K562 (cell line): ENCODE measurements around the gene PAQR8. TPM values are rescaled to one million over a fixed set of nuclear protein-coding genes. Genes with fewer than 3 reads are reported as not detected.

Experiments used
- ATAC-seq: fragments of 200-7000 bp; cut with Tn5 transposase; 3 replicates; pipeline ENCODE4 v1.9.1; 2020; ENCODE audit warnings: moderate library complexity
- BruUV-seq: library from RNA; stranded (reverse); fragments of 400-500 nt; replicated peaks from 2 replicates; lab custom pipeline; 2021; lab: Mats Ljungman, UMichigan
- CTCF ChIA-PET: fragments of 300-600 bp; formaldehyde crosslinking; extraction: SDS; loops from one replicate; lab custom pipeline; 2021; ENCODE audit warnings: low intra/inter-chr PET ratio; lab: Yijun Ruan, JAX
- POLR2A ChIA-PET: fragments of 300-600, 350-650 bp; sonication (Branson Sonifier 250); formaldehyde crosslinking; extraction: SDS; loops from one replicate; lab custom pipeline; 2021; ENCODE audit warnings: antibody characterized with exemption, inconsistent platforms; lab: Yijun Ruan, JAX
- DNase-seq, 4 experiments: peaks; one replicate each; pipeline versions ENCODE4 v3.0.0 to v3.0.0-alpha.2; 2011 to 2018; ENCODE audit warnings: low spot score in 3 of 4, mixed read lengths in 3 of 4; ENCODE audit errors: extremely low read depth in 1 of 4
- FAIRE-seq: peaks from 2 replicates; lab custom pipeline; 2011; peaks lifted over from hg19 to GRCh38; lab: Jason Lieb, UNC
- H2AFZ ChIP-seq: 2 replicates; pipeline ENCODE4 v1.6.0; 2011; ENCODE audit warnings: low read depth, low read length, control low read depth, inconsistent platforms
- H3K27ac ChIP-seq: fragments of 200-600 bp; 3 replicates; pipeline ENCODE4 v1.8.0; 2011; ENCODE audit warnings: low read depth, mild to moderate bottlenecking, control low read depth, inconsistent platforms, low read length, moderate library complexity, mixed read lengths; ENCODE audit errors: extremely low read depth
- H3K27me3 ChIP-seq, 2 experiments: fragments of 300-600 bp in 1 of 2; 2 replicates in 1 of 2; 3 replicates in 1 of 2; pipeline versions ENCODE4 v1.6.0 to v1.8.0; 2011; ENCODE audit warnings: inconsistent platforms in 2 of 2, low read length in 2 of 2, mild to moderate bottlenecking in 1 of 2, mixed read lengths in 1 of 2, moderate library complexity in 1 of 2; ENCODE audit not compliant: control insufficient read depth in 2 of 2, insufficient read depth in 2 of 2
- H3K36me3 ChIP-seq: fragments of 300-600 bp; 3 replicates; pipeline ENCODE4 v1.8.0; 2011; ENCODE audit warnings: mild to moderate bottlenecking, low read length, inconsistent platforms; ENCODE audit not compliant: control insufficient read depth, insufficient read depth
- H3K4me1 ChIP-seq, 2 experiments: fragments of 200-600 bp in 1 of 2; replicated peaks in 1 of 2; 2 replicates in 1 of 2; 3 replicates in 1 of 2; pipeline versions ENCODE4 v1.5.1 to v1.8.0; 2011; ENCODE audit warnings: inconsistent platforms in 2 of 2, low read length in 2 of 2, mild to moderate bottlenecking in 1 of 2, mixed read lengths in 1 of 2, moderate library complexity in 1 of 2; ENCODE audit not compliant: control insufficient read depth in 2 of 2, insufficient read depth in 2 of 2
- H3K4me2 ChIP-seq: 2 replicates; pipeline ENCODE4 v1.6.1; 2011; ENCODE audit warnings: low read length, control low read depth, inconsistent platforms, mixed read lengths; ENCODE audit not compliant: insufficient read depth
- H3K4me3 ChIP-seq: fragments of 200-600 bp; sonication (generic), shearing (Covaris generic); 2 replicates; pipeline ENCODE4 v1.5.1; 2016; ENCODE audit warnings: control low read depth, inconsistent platforms
- H3K79me2 ChIP-seq: fragments of 200-600 bp; 3 replicates; pipeline ENCODE4 v1.8.0; 2011; ENCODE audit warnings: low read length, inconsistent platforms; ENCODE audit not compliant: control insufficient read depth, insufficient read depth
- H3K9ac ChIP-seq, 2 experiments: 2 replicates each; pipeline versions ENCODE4 v1.6.0 to v1.6.1; 2011; ENCODE audit warnings: low read depth in 2 of 2, low read length in 2 of 2, control low read depth in 1 of 2, inconsistent platforms in 1 of 2, mild to moderate bottlenecking in 1 of 2, mixed read lengths in 1 of 2; ENCODE audit not compliant: insufficient read depth in 1 of 2
- H3K9me1 ChIP-seq: one replicate; pipeline ENCODE4 v1.6.0; 2011; ENCODE audit warnings: inconsistent platforms, mild to moderate bottlenecking, low read length, moderate library complexity; ENCODE audit not compliant: control insufficient read depth, insufficient read depth
- H3K9me3 ChIP-seq: replicated peaks from 2 replicates; pipeline ENCODE4 v1.5.1; 2011; ENCODE audit warnings: low read depth, low read length, inconsistent platforms; ENCODE audit not compliant: control insufficient read depth, insufficient read depth
- H4K20me1 ChIP-seq: replicated peaks from 2 replicates; pipeline ENCODE4 v1.6.1; 2011; ENCODE audit warnings: low read length, inconsistent platforms, mixed read lengths; ENCODE audit not compliant: control insufficient read depth, insufficient read depth
- AFF1 ChIP-seq, 2 experiments: fragments of 450-650 bp; IDR thresholded peaks; 2 replicates each; pipeline ENCODE4 v1.6.1; 2018; ENCODE audit warnings: mild to moderate bottlenecking in 2 of 2, low read depth in 1 of 2; ENCODE audit not compliant: partially characterized antibody in 2 of 2
- ASH1L ChIP-seq: fragments of 450-650 bp; IDR thresholded peaks from 2 replicates; pipeline ENCODE4 v1.6.1; 2018; ENCODE audit warnings: borderline replicate concordance, mild to moderate bottlenecking, low read depth; ENCODE audit not compliant: partially characterized antibody
- BACH1 ChIP-seq: fragments of 200-800 bp; sonication (Bioruptor generic); IDR thresholded peaks from 2 replicates; pipeline ENCODE4 v1.6.1; 2016; ENCODE audit warnings: missing genetic modification characterization, missing compliant biosample characterization
- NCOA2 ChIP-seq, 2 experiments: fragments of 450-650 bp; IDR thresholded peaks; 2 replicates each; pipeline ENCODE4 v1.6.1; 2018; ENCODE audit warnings: mild to moderate bottlenecking in 2 of 2, moderate library complexity in 1 of 2; ENCODE audit not compliant: partially characterized antibody in 2 of 2
- TAF15 ChIP-seq: fragments of 200-400 bp; formaldehyde crosslinking; IDR thresholded peaks from 2 replicates; pipeline ENCODE4 v1.6.1; 2017; ENCODE audit warnings: mild to moderate bottlenecking, low read depth, low read length, moderate library complexity
- TCF7 ChIP-seq: sonication (generic); IDR thresholded peaks from 2 replicates; pipeline ENCODE4 v1.6.1; 2016; ENCODE audit warnings: antibody characterized with exemption, borderline replicate concordance
- ZNF785 ChIP-seq: fragments of 250-450 bp; sonication (Bioruptor Pico); IDR thresholded peaks from 2 replicates; pipeline ENCODE4 v1.4.0; 2020; ENCODE audit warnings: mild to moderate bottlenecking
- WGBS: fragments of 100-300 bp; shearing (Covaris generic); methylation state at CpG from one replicate; pipeline ENCODE4 v1.1.6; 2016; ENCODE audit warnings: low coverage, mixed read lengths; ENCODE audit not compliant: insufficient coverage; ENCODE audit errors: missing lambda C conversion rate; 5-methylcytosine and 5-hydroxymethylcytosine counted together
- in situ Hi-C: fragments of 300-500 bp; cut with MboI; formaldehyde crosslinking; loops from 4 replicates; pipeline ENCODE4 v1.15.0; 2018; ENCODE audit warnings: inconsistent platforms, mixed read lengths
- intact Hi-C: fragments of 100-400 bp; cut with micrococcal nuclease; formaldehyde crosslinking; loops from 2 replicates; pipeline ENCODE4 v1.14.2; 2022
- polyA plus RNA-seq, 8 experiments: library from polyadenylated mRNA; depleted of rRNA in 4 of 8; stranded (reverse) in 5 of 8; unstranded in 3 of 8; fragments of >200 nt; fragmentation: Nextera tagmentation in 2 of 8; fragmentation: Illumina TruSeq in 1 of 8; extraction: Ambion mirVana in 2 of 8; extraction: Trizol in 1 of 8; gene quantifications; 2 replicates each; pipeline versions ENCODE4 v1.2.1 to v1.2.3, GENCODE V29; 2011 to 2014; ENCODE audit warnings: inconsistent platforms in 1 of 8, missing spikeins in 1 of 8
- total RNA-seq, 7 experiments: library from RNA; depleted of rRNA in 6 of 7; stranded (reverse); fragments of >200 nt in 6 of 7; fragmentation: Illumina TruSeq in 2 of 7; extraction: Trizol in 2 of 7; gene quantifications; 2 replicates each; pipeline versions ENCODE4 v1.2.1 to v1.2.3, GENCODE V29; 2011 to 2021; ENCODE audit warnings: low replicate concordance in 1 of 7
- TF ChIP-seq, protein P1 (sequence below): sonication (generic); formaldehyde crosslinking; IDR thresholded peaks from 2 replicates; pipeline ENCODE4 v1.8.0; 2022; ENCODE audit warnings: mild to moderate bottlenecking, missing genetic modification reagents, borderline replicate concordance

PAQR8 gene
- total and polyA plus RNA-seq, 9 of the 15 experiments (the other 6 are each of a cell fraction or from before 2014, with no cell fraction given): 1.4 to 10.2 (median 3.5) TPM

GRCh38 chr6:52454556-52454955 is 92.6 kb downstream of the PAQR8 start:
- H4K20me1 ChIP-seq: no peaks in the 10 kb centered on the region
- H3K27me3 ChIP-seq: no peaks in the 10 kb centered on the region
- H3K9ac ChIP-seq: no peak overlapping the region
- no peak overlapping the region for H2AFZ ChIP-seq
- DNase-seq: no peak
- no peak overlapping the region for H3K27ac ChIP-seq
- no peak overlapping the region for H3K4me3 ChIP-seq
- H3K9me3 ChIP-seq: no peaks in the 10 kb centered on the region
- POLR2A ChIA-PET: interaction anchor here (0.5 to 1.3 kb wide), 3 partner anchors 20 to 35 kb away, joined by 3 to 5 read pairs (median 3); no protein-coding TSS in a partner anchor
- H3K9me1 ChIP-seq: no peaks in the 10 kb centered on the region
- in situ Hi-C loops: no loop called here
- 46% methylated on average over 2 of the region's 2 CpGs for WGBS
- H3K36me3 ChIP-seq: no peaks in the 10 kb centered on the region
- no peaks in the 10 kb centered on the region for H3K4me1 ChIP-seq
- H3K79me2 ChIP-seq: no peaks in the 10 kb centered on the region
- no peak for FAIRE-seq
- no TSS peak for BruUV-seq
- H3K4me2 ChIP-seq: no peak overlapping the region
- intact Hi-C loops: no loop called here
- TF ChIP-seq, protein P1, sequence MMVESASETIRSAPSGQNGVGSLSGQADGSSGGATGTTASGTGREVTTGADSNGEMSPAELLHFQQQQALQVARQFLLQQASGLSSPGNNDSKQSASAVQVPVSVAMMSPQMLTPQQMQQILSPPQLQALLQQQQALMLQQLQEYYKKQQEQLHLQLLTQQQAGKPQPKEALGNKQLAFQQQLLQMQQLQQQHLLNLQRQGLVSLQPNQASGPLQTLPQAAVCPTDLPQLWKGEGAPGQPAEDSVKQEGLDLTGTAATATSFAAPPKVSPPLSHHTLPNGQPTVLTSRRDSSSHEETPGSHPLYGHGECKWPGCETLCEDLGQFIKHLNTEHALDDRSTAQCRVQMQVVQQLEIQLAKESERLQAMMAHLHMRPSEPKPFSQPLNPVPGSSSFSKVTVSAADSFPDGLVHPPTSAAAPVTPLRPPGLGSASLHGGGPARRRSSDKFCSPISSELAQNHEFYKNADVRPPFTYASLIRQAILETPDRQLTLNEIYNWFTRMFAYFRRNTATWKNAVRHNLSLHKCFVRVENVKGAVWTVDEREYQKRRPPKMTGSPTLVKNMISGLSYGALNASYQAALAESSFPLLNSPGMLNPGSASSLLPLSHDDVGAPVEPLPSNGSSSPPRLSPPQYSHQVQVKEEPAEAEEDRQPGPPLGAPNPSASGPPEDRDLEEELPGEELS (CRISPR knock-in tag): no peak
- no peak for TF ChIP-seq ZNF785 (CRISPR knock-in tag)
- TF ChIP-seq ASH1L: no peak
- TF ChIP-seq TCF7: no peak
- no peak for TF ChIP-seq NCOA2 (IDR thresholded peaks at IDR 0.05; ENCODE audit: partially characterized antibody in 2 of 2)
- no peak for TF ChIP-seq TAF15
- no peak for TF ChIP-seq BACH1 (tag)
- no peak for TF ChIP-seq AFF1 (IDR thresholded peaks at IDR 0.05; ENCODE audit: low read depth in 1 of 2, partially characterized antibody in 2 of 2)
- CTCF ChIA-PET: no interaction called here
- ATAC-seq: no peak
